DOHH2 (cell line): ENCODE results near the gene DLGAP3.

ENCODE experiments used
- CTCF ChIP-seq: fragments of 200-600 bp; sonication (generic); IDR thresholded peaks from one replicate; pipeline ENCODE4 v1.5.1; 2014; ENCODE audit warnings: antibody characterized with exemption, mild to moderate bottlenecking, low read depth, low read length; ENCODE audit not compliant: poor library complexity, severe bottlenecking
- EZH2phosphoT487 ChIP-seq: fragments of 200-600 bp; sonication (generic); IDR thresholded peaks from 2 replicates; pipeline ENCODE4 v1.6.1; 2017; ENCODE audit warnings: borderline replicate concordance, mild to moderate bottlenecking, antibody characterized with exemption, low read length, moderate library complexity, mixed read lengths

GRCh38 chr1:34975338-34975737 lies 45.9 kb upstream of the DLGAP3 start:
- TF ChIP-seq CTCF (no peak), EZH2phosphoT487 (no peak)
